RWPE2 (cell line): Measurements from ENCODE around the gene MCM3AP.

Source experiments
- ATAC-seq: fragments of 200-7000 bp; cut with Tn5 transposase; 3 replicates; pipeline ENCODE4 v1.9.1; 2021; ENCODE audit warnings: low read depth
- DNase-seq: peaks from one replicate; pipeline ENCODE4 v3.0.0-alpha.2; 2020; ENCODE audit warnings: low spot score
- H3K27ac ChIP-seq: fragments of 450-650 bp; 2 replicates; pipeline ENCODE4 v1.5.1; 2017; ENCODE audit warnings: mild to moderate bottlenecking; ENCODE audit not compliant: poor library complexity, severe bottlenecking
- H3K27me3 ChIP-seq: fragments of 250-450 bp; sonication (Bioruptor Pico); 2 replicates; pipeline ENCODE4 v1.5.1; 2021; ENCODE audit warnings: mild to moderate bottlenecking, moderate library complexity; ENCODE audit not compliant: insufficient read depth, poor library complexity, severe bottlenecking
- H3K36me3 ChIP-seq: fragments of 250-450 bp; sonication (Bioruptor Pico); 2 replicates; pipeline ENCODE4 v1.5.1; 2020; ENCODE audit warnings: low read depth, mild to moderate bottlenecking, moderate library complexity
- H3K4me1 ChIP-seq: fragments of 250-450 bp; sonication (Bioruptor Pico); 2 replicates; pipeline ENCODE4 v1.5.1; 2021; ENCODE audit warnings: mild to moderate bottlenecking, moderate library complexity; ENCODE audit not compliant: insufficient read depth, poor library complexity, severe bottlenecking
- H3K4me3 ChIP-seq: fragments of 250-450 bp; sonication (Bioruptor Pico); 2 replicates; pipeline ENCODE4 v1.5.1; 2021; ENCODE audit warnings: mild to moderate bottlenecking, moderate library complexity; ENCODE audit not compliant: severe bottlenecking
- H3K9me3 ChIP-seq: fragments of 250-450 bp; sonication (Bioruptor Pico); 2 replicates; pipeline ENCODE4 v1.5.1; 2021; ENCODE audit warnings: mild to moderate bottlenecking, moderate library complexity; ENCODE audit not compliant: severe bottlenecking
- TF ChIP-seq, protein P1 (sequence below): fragments of 450-650 bp; IDR thresholded peaks from one replicate; pipeline ENCODE4 v1.5.1; 2017; ENCODE audit warnings: mild to moderate bottlenecking, moderate library complexity; ENCODE audit not compliant: poor library complexity, severe bottlenecking

MCM3AP gene

DNA sequence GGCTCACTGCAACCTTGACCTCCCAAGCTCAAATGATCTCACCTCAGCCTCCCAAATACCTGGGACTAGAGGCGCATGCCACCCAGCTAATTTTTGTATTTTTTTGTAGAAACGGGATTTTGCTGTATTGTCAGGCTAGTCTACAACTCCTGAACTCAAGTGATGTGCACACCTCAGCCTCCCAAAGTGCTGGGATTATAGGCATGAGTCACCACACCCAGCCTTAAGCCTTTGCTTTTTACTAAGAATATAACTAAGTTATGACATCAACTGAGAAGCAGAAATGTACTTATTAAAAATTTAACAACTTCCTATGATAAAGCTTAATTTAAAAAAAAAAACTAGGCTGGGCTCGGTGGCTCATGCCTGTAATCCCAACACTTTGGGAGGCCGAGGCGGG, 47.9 kb downstream of the MCM3AP start:
- TF ChIP-seq, protein P1, sequence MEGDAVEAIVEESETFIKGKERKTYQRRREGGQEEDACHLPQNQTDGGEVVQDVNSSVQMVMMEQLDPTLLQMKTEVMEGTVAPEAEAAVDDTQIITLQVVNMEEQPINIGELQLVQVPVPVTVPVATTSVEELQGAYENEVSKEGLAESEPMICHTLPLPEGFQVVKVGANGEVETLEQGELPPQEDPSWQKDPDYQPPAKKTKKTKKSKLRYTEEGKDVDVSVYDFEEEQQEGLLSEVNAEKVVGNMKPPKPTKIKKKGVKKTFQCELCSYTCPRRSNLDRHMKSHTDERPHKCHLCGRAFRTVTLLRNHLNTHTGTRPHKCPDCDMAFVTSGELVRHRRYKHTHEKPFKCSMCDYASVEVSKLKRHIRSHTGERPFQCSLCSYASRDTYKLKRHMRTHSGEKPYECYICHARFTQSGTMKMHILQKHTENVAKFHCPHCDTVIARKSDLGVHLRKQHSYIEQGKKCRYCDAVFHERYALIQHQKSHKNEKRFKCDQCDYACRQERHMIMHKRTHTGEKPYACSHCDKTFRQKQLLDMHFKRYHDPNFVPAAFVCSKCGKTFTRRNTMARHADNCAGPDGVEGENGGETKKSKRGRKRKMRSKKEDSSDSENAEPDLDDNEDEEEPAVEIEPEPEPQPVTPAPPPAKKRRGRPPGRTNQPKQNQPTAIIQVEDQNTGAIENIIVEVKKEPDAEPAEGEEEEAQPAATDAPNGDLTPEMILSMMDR: no peak
- H3K4me3 ChIP-seq: no peak overlapping the region
- ATAC-seq (no peak), DNase-seq (no peak)
- H3K4me1 ChIP-seq: no peaks in the 10 kb centered on the region
- H3K9me3 ChIP-seq: no peaks in the 10 kb centered on the region
- H3K27ac ChIP-seq: no peak overlapping the region
- H3K36me3 ChIP-seq: peaks cover 87% of the 10 kb centered on the region
- no peaks in the 10 kb centered on the region for H3K27me3 ChIP-seq

DNA sequence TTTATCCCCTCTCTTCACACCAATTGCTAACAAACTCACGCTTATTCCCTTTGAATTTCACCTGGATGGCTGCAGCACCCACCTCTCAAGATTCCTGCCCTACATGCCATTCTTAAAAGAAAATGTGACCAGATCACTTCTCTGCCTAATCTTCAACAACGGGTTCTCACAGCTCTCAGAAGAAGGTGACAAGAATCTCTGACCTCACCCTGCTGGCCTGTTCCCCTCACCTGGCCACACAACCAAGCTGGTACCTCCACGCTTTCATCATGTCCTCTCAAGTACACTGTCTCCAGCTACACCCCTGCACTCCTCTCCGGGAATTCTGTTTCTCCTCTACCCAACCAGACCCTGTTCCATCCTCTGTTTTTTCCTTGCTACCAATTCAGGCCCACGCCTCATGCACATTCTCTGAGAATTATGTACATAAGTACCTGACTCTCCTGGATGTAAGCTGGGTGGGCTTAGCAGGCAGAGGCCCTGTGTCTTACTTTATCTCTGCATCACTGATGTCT, 50.9 kb downstream of the MCM3AP start:
- peak; percentile 24 for DNase-seq
- Histone ChIP-seq H3K27ac (no peak overlapping the region), H3K4me3 (no peak overlapping the region), H3K4me1 (peaks cover 10% of the 10 kb centered on the region), H3K9me3 (no peaks in the 10 kb centered on the region), H3K36me3 (peaks cover 74% of the 10 kb centered on the region), H3K27me3 (no peaks in the 10 kb centered on the region)
- ATAC-seq: no peak
- TF ChIP-seq, protein P1: no peak

GRCh38 chr21:46229923-46230260, 55.5 kb downstream of the MCM3AP start:
- DNase-seq (no peak), ATAC-seq (no peak)
- H3K9me3 ChIP-seq: no peaks in the 10 kb centered on the region
- H3K36me3 ChIP-seq: peaks cover 42% of the 10 kb centered on the region
- H3K27me3 ChIP-seq: no peaks in the 10 kb centered on the region
- peak overlapping the region; percentile 63 for H3K4me3 ChIP-seq
- H3K27ac ChIP-seq: peak overlapping the region; percentile 56
- H3K4me1 ChIP-seq: peaks cover 19% of the 10 kb centered on the region
- TF ChIP-seq, protein P1: no peak

GRCh38 chr21:46229133-46229922, 56.1 kb downstream of the MCM3AP start:
- Histone ChIP-seq H3K27me3 (no peaks in the 10 kb centered on the region), H3K4me1 (peaks cover 19% of the 10 kb centered on the region), H3K36me3 (peaks cover 43% of the 10 kb centered on the region), H3K9me3 (no peaks in the 10 kb centered on the region), H3K27ac (peak overlapping the region; percentile 56), H3K4me3 (peak overlapping the region; percentile 63)
- ATAC-seq (peak; percentile 22), DNase-seq (peak; percentile 56)
- TF ChIP-seq, protein P1: peak; percentile 79
